K562 (cell line): ENCODE results near the gene CIAO3. TPM values are rescaled to one million over a fixed set of nuclear protein-coding genes. Genes with fewer than 3 reads are reported as not detected.

Experiments
- BMI1 ChIP-seq: fragments of 150-350 bp; IDR thresholded peaks from 2 replicates; pipeline ENCODE4 v1.6.1; 2014; ENCODE audit warnings: low read length
- FOSL1 ChIP-seq: fragments of 200-800 bp; sonication (Bioruptor generic); conservative IDR thresholded peaks from 2 replicates; pipeline ENCODE4 v1.6.1; 2016; ENCODE audit warnings: missing genetic modification characterization, missing compliant biosample characterization
- MGA ChIP-seq: fragments of 450-650 bp; IDR thresholded peaks from 2 replicates; pipeline ENCODE4 v1.6.1; 2016; ENCODE audit warnings: mild to moderate bottlenecking, moderate library complexity
- POLR2B ChIP-seq: fragments of 450-650 bp; IDR thresholded peaks from 2 replicates; pipeline ENCODE4 v1.6.1; 2018; ENCODE audit warnings: low read depth; ENCODE audit not compliant: partially characterized antibody
- SP1 ChIP-seq: sonication (generic); formaldehyde crosslinking; IDR thresholded peaks from 2 replicates; pipeline ENCODE4 v1.8.1; 2022; ENCODE audit warnings: mild to moderate bottlenecking, missing genetic modification reagents
- polyA plus RNA-seq, 8 experiments: library from polyadenylated mRNA; depleted of rRNA in 4 of 8; stranded (reverse) in 5 of 8; unstranded in 3 of 8; fragments of >200 nt; fragmentation: Nextera tagmentation in 2 of 8; fragmentation: Illumina TruSeq in 1 of 8; extraction: Ambion mirVana in 2 of 8; extraction: Trizol in 1 of 8; gene quantifications; 2 replicates each; pipeline versions ENCODE4 v1.2.1 to v1.2.3, GENCODE V29; 2011 to 2014; ENCODE audit warnings: inconsistent platforms in 1 of 8, missing spikeins in 1 of 8
- total RNA-seq, 7 experiments: library from RNA; depleted of rRNA in 6 of 7; stranded (reverse); fragments of >200 nt in 6 of 7; fragmentation: Illumina TruSeq in 2 of 7; extraction: Trizol in 2 of 7; gene quantifications; 2 replicates each; pipeline versions ENCODE4 v1.2.1 to v1.2.3, GENCODE V29; 2011 to 2021; ENCODE audit warnings: low replicate concordance in 1 of 7
- TF ChIP-seq, protein P1 (sequence below), 3 experiments: fragments of 200-800 bp in 1 of 3; sonication (Bioruptor generic) in 1 of 3; sonication (generic) in 1 of 3; formaldehyde crosslinking in 1 of 3; IDR thresholded peaks; 2 replicates each; pipeline versions ENCODE4 v1.6.1 to v1.8.0; 2016 to 2022; ENCODE audit warnings: mild to moderate bottlenecking in 2 of 3, missing compliant biosample characterization in 2 of 3, missing genetic modification characterization in 2 of 3, missing genetic modification reagents in 1 of 3
- TF ChIP-seq, protein P2 (sequence below): fragments of 450-650 bp; IDR thresholded peaks from 2 replicates; pipeline ENCODE4 v1.6.1; 2016; ENCODE audit warnings: borderline replicate concordance
- TF ChIP-seq, protein P3 (sequence below), 2 experiments: fragments of 450-650 bp in 1 of 2; IDR thresholded peaks; 2 replicates each; pipeline ENCODE4 v1.6.1; 2011 to 2017; ENCODE audit warnings: low read depth in 2 of 2, antibody characterized with exemption in 1 of 2, borderline replicate concordance in 1 of 2, low read length in 1 of 2, mild to moderate bottlenecking in 1 of 2, mixed read lengths in 1 of 2; ENCODE audit not compliant: control insufficient read depth in 1 of 2

Gene CIAO3
- total and polyA plus RNA-seq, 9 of the 15 experiments (the other 6 are each of a cell fraction or from before 2014, with no cell fraction given), result 2.2 to 35.6 (median 18.7) TPM

- TF ChIP-seq MGA (peak; percentile 34), BMI1 (no peak), SP1 (CRISPR knock-in tag) (peak; percentile 61; the same call in 1 of the 2 replicates), FOSL1 (tag) (peak; percentile 46; the same call in 1 of the 2 replicates), POLR2B (peak; percentile 68)
- TF ChIP-seq, protein P1, sequence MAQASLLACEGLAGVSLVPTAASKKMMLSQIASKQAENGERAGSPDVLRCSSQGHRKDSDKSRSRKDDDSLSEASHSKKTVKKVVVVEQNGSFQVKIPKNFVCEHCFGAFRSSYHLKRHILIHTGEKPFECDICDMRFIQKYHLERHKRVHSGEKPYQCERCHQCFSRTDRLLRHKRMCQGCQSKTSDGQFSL (CRISPR knock-in tag; IDR thresholded peaks at IDR 0.05), result peak; percentile 89
- TF ChIP-seq, protein P1 (tag; IDR thresholded peaks at IDR 0.05), result peak in 1 of 2 experiments; percentile 75; a peak in 2 of 4 replicates
- TF ChIP-seq, protein P2, sequence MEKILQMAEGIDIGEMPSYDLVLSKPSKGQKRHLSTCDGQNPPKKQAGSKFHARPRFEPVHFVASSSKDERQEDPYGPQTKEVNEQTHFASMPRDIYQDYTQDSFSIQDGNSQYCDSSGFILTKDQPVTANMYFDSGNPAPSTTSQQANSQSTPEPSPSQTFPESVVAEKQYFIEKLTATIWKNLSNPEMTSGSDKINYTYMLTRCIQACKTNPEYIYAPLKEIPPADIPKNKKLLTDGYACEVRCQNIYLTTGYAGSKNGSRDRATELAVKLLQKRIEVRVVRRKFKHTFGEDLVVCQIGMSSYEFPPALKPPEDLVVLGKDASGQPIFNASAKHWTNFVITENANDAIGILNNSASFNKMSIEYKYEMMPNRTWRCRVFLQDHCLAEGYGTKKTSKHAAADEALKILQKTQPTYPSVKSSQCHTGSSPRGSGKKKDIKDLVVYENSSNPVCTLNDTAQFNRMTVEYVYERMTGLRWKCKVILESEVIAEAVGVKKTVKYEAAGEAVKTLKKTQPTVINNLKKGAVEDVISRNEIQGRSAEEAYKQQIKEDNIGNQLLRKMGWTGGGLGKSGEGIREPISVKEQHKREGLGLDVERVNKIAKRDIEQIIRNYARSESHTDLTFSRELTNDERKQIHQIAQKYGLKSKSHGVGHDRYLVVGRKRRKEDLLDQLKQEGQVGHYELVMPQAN, result peak; percentile 78
- TF ChIP-seq, protein P3, sequence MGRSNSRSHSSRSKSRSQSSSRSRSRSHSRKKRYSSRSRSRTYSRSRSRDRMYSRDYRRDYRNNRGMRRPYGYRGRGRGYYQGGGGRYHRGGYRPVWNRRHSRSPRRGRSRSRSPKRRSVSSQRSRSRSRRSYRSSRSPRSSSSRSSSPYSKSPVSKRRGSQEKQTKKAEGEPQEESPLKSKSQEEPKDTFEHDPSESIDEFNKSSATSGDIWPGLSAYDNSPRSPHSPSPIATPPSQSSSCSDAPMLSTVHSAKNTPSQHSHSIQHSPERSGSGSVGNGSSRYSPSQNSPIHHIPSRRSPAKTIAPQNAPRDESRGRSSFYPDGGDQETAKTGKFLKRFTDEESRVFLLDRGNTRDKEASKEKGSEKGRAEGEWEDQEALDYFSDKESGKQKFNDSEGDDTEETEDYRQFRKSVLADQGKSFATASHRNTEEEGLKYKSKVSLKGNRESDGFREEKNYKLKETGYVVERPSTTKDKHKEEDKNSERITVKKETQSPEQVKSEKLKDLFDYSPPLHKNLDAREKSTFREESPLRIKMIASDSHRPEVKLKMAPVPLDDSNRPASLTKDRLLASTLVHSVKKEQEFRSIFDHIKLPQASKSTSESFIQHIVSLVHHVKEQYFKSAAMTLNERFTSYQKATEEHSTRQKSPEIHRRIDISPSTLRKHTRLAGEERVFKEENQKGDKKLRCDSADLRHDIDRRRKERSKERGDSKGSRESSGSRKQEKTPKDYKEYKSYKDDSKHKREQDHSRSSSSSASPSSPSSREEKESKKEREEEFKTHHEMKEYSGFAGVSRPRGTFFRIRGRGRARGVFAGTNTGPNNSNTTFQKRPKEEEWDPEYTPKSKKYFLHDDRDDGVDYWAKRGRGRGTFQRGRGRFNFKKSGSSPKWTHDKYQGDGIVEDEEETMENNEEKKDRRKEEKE (IDR thresholded peaks at IDR 0.05; ENCODE audit: borderline replicate concordance in 1 of 2, control insufficient read depth in 1 of 2, low read depth in 2 of 2, low read length in 1 of 2), result no peak
Observed at GRCh38 chr16:720447-720989, 20.3 kb downstream of the CIAO3 start (continued).
